ENCODE data around the gene QTRT2. TPM values are rescaled to one million over a fixed set of nuclear protein-coding genes. Genes with fewer than 3 reads are reported as not detected.

Gene QTRT2
- total RNA-seq, 2 donors from 2014 or later: 25.1 to 45.5 TPM

DNA sequence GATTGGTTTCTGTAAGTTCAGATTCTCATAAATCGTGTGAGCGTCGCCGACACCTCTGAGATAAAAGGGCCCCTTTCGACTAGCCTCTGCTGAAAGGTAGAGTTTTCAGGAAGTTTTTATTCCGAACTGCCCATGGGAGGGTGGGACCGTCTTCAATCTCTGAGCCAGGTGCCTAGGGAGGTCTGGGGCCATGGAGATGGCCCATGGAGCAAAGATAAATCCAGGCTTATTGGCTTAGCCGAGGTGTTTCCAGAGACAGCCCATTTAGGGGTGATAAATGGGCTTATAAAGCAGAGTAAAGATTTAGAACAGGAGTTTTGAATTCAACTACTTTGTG lies 442 bp downstream of the QTRT2 start:
- H3K36me3 Mint-ChIP-seq (ENCODE audit: low read depth): peaks cover 44% of the 10 kb centered on the region
- peak; percentile 3 for ATAC-seq (replicated peaks)
- peaks cover 32% of the 10 kb centered on the region for H3K4me1 Mint-ChIP-seq
- H3K27ac Mint-ChIP-seq: peak overlapping the region; percentile 89
- H3K4me3 Mint-ChIP-seq: peak overlapping the region; percentile 84
- no peaks in the 10 kb centered on the region for H3K9me3 Mint-ChIP-seq
- no peaks in the 10 kb centered on the region for H3K27me3 Mint-ChIP-seq

- H3K36me3 Mint-ChIP-seq (ENCODE audit: low read depth): peaks cover 51% of the 10 kb centered on the region
- H3K9me3 Mint-ChIP-seq: no peaks in the 10 kb centered on the region
- no peak for ATAC-seq (replicated peaks)
- H3K27ac Mint-ChIP-seq: peak overlapping the region; percentile 32
- peak overlapping the region; percentile 84 for H3K4me3 Mint-ChIP-seq
- H3K27me3 Mint-ChIP-seq: no peaks in the 10 kb centered on the region
- H3K4me1 Mint-ChIP-seq: peaks cover 32% of the 10 kb centered on the region
Measured at GRCh38 chr3:114058646-114059045, 2.1 kb downstream of the QTRT2 start.

GRCh38 chr3:114060906-114061655 lies 4.5 kb downstream of the QTRT2 start:
- peaks cover 27% of the 10 kb centered on the region for H3K4me1 Mint-ChIP-seq
- H3K27ac Mint-ChIP-seq: peak overlapping the region; percentile 51
- no peaks in the 10 kb centered on the region for H3K27me3 Mint-ChIP-seq
- H3K36me3 Mint-ChIP-seq (ENCODE audit: low read depth): peaks cover 74% of the 10 kb centered on the region
- no peaks in the 10 kb centered on the region for H3K9me3 Mint-ChIP-seq
- ATAC-seq (replicated peaks): no peak
- H3K4me3 Mint-ChIP-seq: no peak overlapping the region

DNA sequence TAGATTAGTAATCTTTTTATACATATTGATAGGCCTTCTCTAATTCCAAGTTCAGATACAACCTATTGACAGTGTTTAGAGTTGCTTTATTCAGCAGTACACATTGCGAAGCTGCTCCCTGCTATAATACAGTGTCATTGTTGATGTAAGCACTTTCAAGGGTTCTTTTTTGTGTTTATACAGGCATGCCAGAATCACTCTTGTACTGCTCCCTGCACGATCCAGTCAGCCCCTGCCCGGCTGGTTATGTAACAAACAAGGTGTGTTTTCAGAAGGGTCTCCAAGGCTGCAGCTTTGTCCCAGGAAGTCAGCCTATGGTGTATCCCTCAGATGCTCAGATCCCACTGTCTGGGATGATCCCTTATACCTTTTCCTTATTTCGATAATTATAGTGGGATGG lies 11.3 kb downstream of the QTRT2 start:
- Mint-ChIP-seq H3K27ac (no peak overlapping the region), H3K4me1 (no peaks in the 10 kb centered on the region), H3K4me3 (no peak overlapping the region), H3K36me3 (ENCODE audit: low read depth) (peaks cover 91% of the 10 kb centered on the region), H3K27me3 (no peaks in the 10 kb centered on the region), H3K9me3 (no peaks in the 10 kb centered on the region)
- no peak for ATAC-seq (replicated peaks)

DNA sequence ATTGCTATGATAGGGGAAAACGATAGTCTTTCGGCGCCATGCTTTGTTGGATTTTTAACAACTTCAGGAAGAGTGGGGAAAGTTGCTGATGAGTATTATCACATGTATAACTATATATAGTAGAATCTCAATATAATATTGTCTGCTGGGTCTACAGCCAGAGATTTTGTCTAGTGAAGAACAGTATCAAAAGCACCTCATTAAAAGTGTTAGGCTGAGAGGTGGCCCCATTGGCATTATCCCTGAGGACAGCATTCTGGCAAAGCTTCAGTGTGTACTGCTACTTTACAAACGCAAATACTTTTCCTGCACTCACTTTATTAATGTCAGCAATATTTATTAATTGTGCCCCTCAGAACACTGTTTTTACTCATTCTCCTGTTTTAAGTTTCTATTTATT lies 11.8 kb downstream of the QTRT2 start:
- ATAC-seq (replicated peaks): no peak
- Mint-ChIP-seq H3K36me3 (ENCODE audit: low read depth) (peaks cover 96% of the 10 kb centered on the region), H3K27me3 (no peaks in the 10 kb centered on the region), H3K9me3 (no peaks in the 10 kb centered on the region), H3K4me3 (no peak overlapping the region), H3K27ac (no peak overlapping the region), H3K4me1 (no peaks in the 10 kb centered on the region)

- Mint-ChIP-seq H3K4me1 (no peaks in the 10 kb centered on the region), H3K9me3 (no peaks in the 10 kb centered on the region), H3K27ac (no peak overlapping the region), H3K36me3 (ENCODE audit: low read depth) (peaks cover 100% of the 10 kb centered on the region), H3K27me3 (no peaks in the 10 kb centered on the region), H3K4me3 (no peak overlapping the region)
- no peak for ATAC-seq (replicated peaks)
Measured at GRCh38 chr3:114071786-114072185, 15.2 kb downstream of the QTRT2 start.

DNA sequence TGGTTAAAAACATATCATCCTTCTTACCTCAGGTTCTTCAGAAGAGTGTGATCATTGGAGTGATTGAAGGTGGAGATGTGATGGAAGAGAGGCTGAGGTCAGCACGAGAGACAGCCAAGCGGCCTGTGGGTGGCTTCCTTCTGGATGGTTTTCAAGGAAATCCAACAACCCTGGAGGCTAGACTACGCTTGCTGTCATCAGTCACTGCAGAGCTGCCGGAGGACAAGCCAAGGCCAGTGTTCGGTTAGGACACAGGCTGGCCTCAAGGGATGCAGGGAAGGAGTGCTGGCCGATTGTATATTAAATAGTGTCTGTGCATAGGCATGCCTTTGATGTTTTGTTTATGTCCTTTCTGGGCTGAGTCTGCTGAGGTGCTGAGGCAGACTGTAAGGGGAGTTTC lies 20.2 kb downstream of the QTRT2 start:
- no peaks in the 10 kb centered on the region for H3K27me3 Mint-ChIP-seq
- H3K27ac Mint-ChIP-seq: no peak overlapping the region
- H3K36me3 Mint-ChIP-seq (ENCODE audit: low read depth): peaks cover 100% of the 10 kb centered on the region
- H3K4me3 Mint-ChIP-seq: no peak overlapping the region
- H3K4me1 Mint-ChIP-seq: no peaks in the 10 kb centered on the region
- no peak for ATAC-seq (replicated peaks)
- no peaks in the 10 kb centered on the region for H3K9me3 Mint-ChIP-seq

GRCh38 chr3:114078126-114078525 lies 21.6 kb downstream of the QTRT2 start:
- Mint-ChIP-seq H3K36me3 (ENCODE audit: low read depth) (peaks cover 100% of the 10 kb centered on the region), H3K9me3 (no peaks in the 10 kb centered on the region), H3K4me1 (no peaks in the 10 kb centered on the region), H3K27ac (no peak overlapping the region), H3K27me3 (no peaks in the 10 kb centered on the region), H3K4me3 (no peak overlapping the region)
- ATAC-seq (replicated peaks): no peak

- no peak for ATAC-seq (replicated peaks)
- Mint-ChIP-seq H3K27ac (peak overlapping the region; percentile 2), H3K36me3 (ENCODE audit: low read depth) (peaks cover 100% of the 10 kb centered on the region), H3K4me1 (no peaks in the 10 kb centered on the region), H3K27me3 (no peaks in the 10 kb centered on the region), H3K4me3 (no peak overlapping the region), H3K9me3 (no peaks in the 10 kb centered on the region)
Measured at GRCh38 chr3:114079761-114080160, 23.2 kb downstream of the QTRT2 start.

GRCh38 chr3:114080201-114080600 lies 23.7 kb downstream of the QTRT2 start:
- H3K9me3 Mint-ChIP-seq: no peaks in the 10 kb centered on the region
- peak overlapping the region; percentile 2 for H3K27ac Mint-ChIP-seq
- H3K36me3 Mint-ChIP-seq (ENCODE audit: low read depth): peaks cover 100% of the 10 kb centered on the region
- H3K4me3 Mint-ChIP-seq: no peak overlapping the region
- H3K27me3 Mint-ChIP-seq: no peaks in the 10 kb centered on the region
- no peaks in the 10 kb centered on the region for H3K4me1 Mint-ChIP-seq
- no peak for ATAC-seq (replicated peaks)

DNA sequence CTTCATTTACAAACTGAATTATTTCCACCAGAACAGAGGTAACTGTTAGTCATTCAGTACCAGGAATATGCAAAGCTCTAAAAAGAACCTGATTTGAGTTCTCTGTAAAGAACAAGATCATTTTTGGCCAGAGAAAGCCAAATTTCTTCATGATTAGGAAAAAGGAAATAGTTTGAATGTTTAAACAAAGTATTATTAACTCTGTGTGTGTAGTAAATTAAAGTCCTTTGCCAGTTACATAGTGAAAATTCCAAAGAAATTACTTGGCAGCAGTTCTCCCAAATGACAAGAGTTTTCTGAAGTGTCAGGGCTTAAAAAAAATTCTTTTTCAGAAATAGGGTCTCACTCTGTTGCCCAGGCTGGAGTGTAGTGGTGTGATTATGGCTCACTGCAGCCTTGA lies 24.5 kb downstream of the QTRT2 start:
- Mint-ChIP-seq H3K36me3 (ENCODE audit: low read depth) (peaks cover 100% of the 10 kb centered on the region), H3K9me3 (no peaks in the 10 kb centered on the region), H3K27me3 (no peaks in the 10 kb centered on the region), H3K4me3 (no peak overlapping the region), H3K27ac (no peak overlapping the region), H3K4me1 (no peaks in the 10 kb centered on the region)
- no peak for ATAC-seq (replicated peaks)

DNA sequence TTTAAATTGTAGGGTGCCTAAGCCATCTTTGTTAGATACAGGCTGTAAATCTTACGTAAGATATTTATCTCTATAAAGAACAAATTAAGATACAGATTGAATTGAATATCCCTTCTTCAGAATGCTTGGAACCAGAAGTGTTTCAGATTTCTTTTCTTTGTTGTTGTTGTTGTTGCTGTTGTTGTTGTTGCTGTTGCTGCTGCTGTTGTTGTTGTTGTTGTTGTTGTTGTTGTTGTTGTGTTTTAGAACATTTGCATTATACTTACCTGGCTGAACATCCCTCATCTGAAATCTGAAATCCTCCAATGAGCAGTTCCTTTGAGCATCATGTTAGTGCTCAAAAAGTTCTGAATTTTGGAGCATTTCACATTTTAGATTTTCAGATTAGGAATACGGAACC lies 26.6 kb downstream of the QTRT2 start:
- H3K36me3 Mint-ChIP-seq (ENCODE audit: low read depth): peaks cover 100% of the 10 kb centered on the region
- ATAC-seq (replicated peaks): no peak
- H3K4me1 Mint-ChIP-seq: no peaks in the 10 kb centered on the region
- no peaks in the 10 kb centered on the region for H3K27me3 Mint-ChIP-seq
- no peaks in the 10 kb centered on the region for H3K9me3 Mint-ChIP-seq
- peak overlapping the region; percentile 33 for H3K27ac Mint-ChIP-seq
- no peak overlapping the region for H3K4me3 Mint-ChIP-seq

DNA sequence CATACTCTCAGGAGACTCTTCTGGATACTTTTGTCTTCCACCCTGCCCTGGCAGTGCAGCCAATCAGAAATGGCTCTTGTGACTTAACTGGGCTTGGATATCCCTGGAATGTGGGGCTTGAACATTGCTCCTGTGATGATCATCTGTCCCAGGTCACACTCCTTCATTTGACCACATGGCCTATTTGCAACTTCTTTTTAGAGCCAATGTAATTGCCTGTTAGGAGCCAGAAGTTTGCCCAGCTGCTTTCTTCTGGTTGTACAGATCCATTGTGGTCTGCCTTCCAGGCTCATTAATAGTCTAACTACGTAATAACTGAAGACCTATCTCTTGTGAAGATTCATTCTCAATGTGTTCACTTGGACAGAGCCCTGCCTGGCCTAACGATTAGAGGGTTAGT lies 29.8 kb downstream of the QTRT2 start:
- H3K4me1 Mint-ChIP-seq: no peaks in the 10 kb centered on the region
- no peak overlapping the region for H3K27ac Mint-ChIP-seq
- H3K36me3 Mint-ChIP-seq (ENCODE audit: low read depth): peaks cover 68% of the 10 kb centered on the region
- no peak overlapping the region for H3K4me3 Mint-ChIP-seq
- ATAC-seq (replicated peaks): no peak
- no peaks in the 10 kb centered on the region for H3K9me3 Mint-ChIP-seq
- H3K27me3 Mint-ChIP-seq: no peaks in the 10 kb centered on the region

- Mint-ChIP-seq H3K4me1 (no peaks in the 10 kb centered on the region), H3K4me3 (no peak overlapping the region), H3K27ac (no peak overlapping the region), H3K27me3 (no peaks in the 10 kb centered on the region), H3K9me3 (no peaks in the 10 kb centered on the region), H3K36me3 (ENCODE audit: low read depth) (peaks cover 35% of the 10 kb centered on the region)
- no peak for ATAC-seq (replicated peaks)
Measured at GRCh38 chr3:114089675-114090074, 33.1 kb downstream of the QTRT2 start.

DNA sequence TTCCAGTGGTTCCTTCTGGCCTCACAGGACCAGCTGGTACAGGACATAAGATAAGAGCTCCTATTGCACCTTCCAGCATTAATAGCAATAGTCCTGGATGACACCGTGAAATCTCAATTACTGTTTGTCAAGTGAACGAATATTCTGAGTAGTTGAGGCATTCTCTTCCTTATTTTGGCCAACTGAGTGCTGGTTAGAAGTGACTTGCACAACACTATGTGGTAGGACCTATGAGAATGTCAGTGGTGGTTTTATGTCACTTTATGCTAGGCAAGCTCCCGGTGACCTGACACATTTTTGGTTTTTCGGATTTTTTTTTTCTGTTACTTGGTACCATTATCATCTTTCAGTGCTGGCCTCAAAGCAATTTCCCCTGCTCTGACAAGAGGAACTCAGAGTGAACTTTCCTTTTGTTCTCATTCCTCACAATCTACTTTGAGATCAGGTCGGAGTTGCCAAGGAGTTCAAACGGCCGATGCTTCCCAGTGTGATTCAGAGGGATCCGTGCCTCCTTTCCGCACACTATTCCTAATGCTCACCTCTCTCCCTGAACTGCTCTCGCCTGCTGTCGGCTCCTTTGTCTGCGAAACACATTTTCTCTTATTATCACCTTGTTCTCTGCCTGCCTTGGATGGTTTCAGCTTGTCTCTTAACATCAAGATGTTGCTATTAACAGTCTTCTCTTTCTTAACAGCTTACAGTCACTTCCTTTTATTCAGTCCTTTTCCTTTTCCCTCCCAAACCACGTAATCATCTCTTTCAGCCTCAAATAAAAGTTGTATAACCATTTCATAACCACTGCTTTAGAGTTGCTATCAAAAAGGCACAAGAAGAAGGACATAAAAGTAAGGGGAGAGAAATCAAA lies 35.8 kb downstream of the QTRT2 start:
- no peaks in the 10 kb centered on the region for H3K4me1 Mint-ChIP-seq
- no peaks in the 10 kb centered on the region for H3K27me3 Mint-ChIP-seq
- no peak overlapping the region for H3K27ac Mint-ChIP-seq
- no peak for ATAC-seq (replicated peaks)
- H3K9me3 Mint-ChIP-seq: no peaks in the 10 kb centered on the region
- peaks cover 8% of the 10 kb centered on the region for H3K36me3 Mint-ChIP-seq (ENCODE audit: low read depth)
- H3K4me3 Mint-ChIP-seq: no peak overlapping the region

All from activated T-helper 17 cell treated with anti-CD3 and anti-CD28 coated beads, Interleukin-2, amount 50 U/mL, for 72 hours (primary cell).